Ishikawa (cell line): ENCODE data around the gene RAB11FIP4.

Experiments used
- MAX ChIP-seq: IDR thresholded peaks from 2 replicates; pipeline ENCODE4 v1.6.1; 2012
- RAD21 ChIP-seq: IDR thresholded peaks from 2 replicates; pipeline ENCODE4 v1.6.1; 2012; ENCODE audit warnings: low read depth
- TAF1 ChIP-seq: IDR thresholded peaks from 2 replicates; pipeline ENCODE4 v1.6.1; 2012; ENCODE audit warnings: low read depth, mild to moderate bottlenecking
- USF1 ChIP-seq: IDR thresholded peaks from 2 replicates; pipeline ENCODE4 v1.6.1; 2012
- ZBTB7A ChIP-seq: IDR thresholded peaks from 2 replicates; pipeline ENCODE4 v1.6.1; 2012; ENCODE audit warnings: low read depth

DNA sequence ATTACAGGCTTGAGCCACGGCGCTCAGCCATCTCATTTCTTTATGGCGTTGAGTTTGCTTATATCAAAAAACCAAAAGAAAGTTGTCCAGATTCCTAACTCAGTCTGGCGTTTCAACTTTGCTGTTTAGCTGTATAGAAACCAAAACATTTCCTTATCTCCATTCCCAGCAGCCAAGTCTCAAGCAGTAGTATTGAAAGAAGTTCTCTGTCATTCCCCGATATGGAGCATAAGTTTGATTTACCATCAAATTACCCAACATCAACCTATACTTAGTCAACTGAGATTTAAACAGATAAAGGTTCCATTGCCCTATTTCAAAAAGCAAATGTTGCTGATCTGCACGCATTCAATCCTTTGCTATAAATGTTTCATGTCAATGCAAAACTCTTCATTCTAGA, 27.5 kb upstream of the RAB11FIP4 start:
- TF ChIP-seq RAD21 (no peak), MAX (no peak), USF1 (no peak), TAF1 (no peak), ZBTB7A (no peak)
